Breast epithelium (tissue), 3 donors: ENCODE data around the gene NAPB.

Source experiments
- CTCF ChIP-seq, 3 donors: fragments of 450-650 bp; IDR thresholded peaks; one replicate each; pipeline ENCODE4 v1.5.1; 2016 to 2017; ENCODE audit warnings: antibody characterized with exemption in 3 of 3, mild to moderate bottlenecking in 3 of 3, moderate library complexity in 3 of 3
- POLR2A ChIP-seq: fragments of 450-650 bp; IDR thresholded peaks from one replicate; pipeline ENCODE4 v1.6.1; 2016; ENCODE audit warnings: antibody characterized with exemption, mild to moderate bottlenecking, moderate library complexity
- POLR2AphosphoS5 ChIP-seq, 3 donors: sonication (generic); formaldehyde crosslinking; IDR thresholded peaks; one replicate each; pipeline ENCODE4 v1.6.1; 2017; ENCODE audit warnings: antibody characterized with exemption in 3 of 3

GRCh38 chr20:23334111-23334510 is 87.2 kb downstream of the NAPB start:
- TF ChIP-seq POLR2AphosphoS5 (IDR thresholded peaks at IDR 0.05) (no peak), POLR2A (no peak), CTCF (IDR thresholded peaks at IDR 0.05) (no peak)
